HEK293T (cell line): ENCODE results near the gene BTBD19.

Experiments used
- BHLHE40 ChIP-seq: fragments of 450-650 bp; IDR thresholded peaks from 2 replicates; pipeline ENCODE4 v1.6.1; 2016; ENCODE audit warnings: mild to moderate bottlenecking, moderate library complexity, borderline replicate concordance
- SP1 ChIP-seq: fragments of 450-650 bp; IDR thresholded peaks from 2 replicates; pipeline ENCODE4 v1.6.1; 2017

DNA sequence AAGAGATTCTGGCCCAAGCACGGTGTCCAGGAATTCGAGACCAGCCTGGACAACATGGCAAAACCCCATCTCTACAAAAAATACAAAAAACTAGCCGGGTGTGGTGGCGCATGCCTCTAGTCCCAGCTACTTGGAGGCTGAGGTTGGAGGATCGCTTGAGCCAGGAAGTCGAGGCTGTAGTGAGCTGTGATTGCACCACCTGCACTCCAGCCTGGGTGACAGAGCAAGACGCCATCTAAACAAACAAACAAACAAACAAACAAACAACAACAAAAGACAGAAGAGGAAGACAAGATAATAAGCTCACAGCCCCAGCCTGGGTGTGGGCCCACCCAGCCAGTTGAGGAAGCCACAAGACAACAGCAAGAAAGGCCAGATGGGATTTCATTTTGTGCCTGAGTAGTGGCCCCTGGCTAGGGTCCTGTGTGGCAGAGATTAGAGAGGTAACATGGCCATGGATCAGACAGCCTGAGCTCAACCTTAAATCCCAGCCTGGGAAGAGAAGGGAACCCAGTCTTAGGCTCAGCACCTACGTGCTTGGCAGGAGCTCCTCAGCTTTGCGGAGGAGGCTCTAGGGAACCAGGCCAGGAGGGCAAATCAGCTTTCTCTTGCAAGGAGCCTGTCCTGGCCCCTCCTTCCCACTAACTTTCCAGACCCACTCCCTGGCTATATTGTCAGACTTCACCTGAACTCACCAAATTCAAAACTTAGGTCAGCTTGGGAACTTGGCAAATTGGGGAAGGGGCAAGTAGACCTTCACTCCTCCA, 15.4 kb upstream of the BTBD19 start:
- TF ChIP-seq SP1 (no peak), BHLHE40 (no peak)
